HEK293 (cell line): ENCODE measurements around the gene MYL6B.

Experiments used
- CTCF ChIA-PET: fragments of 350-600 bp; formaldehyde crosslinking; extraction: SDS; loops from one replicate; lab custom pipeline; 2021; ENCODE audit warnings: antibody characterized with exemption; lab: Yijun Ruan, JAX
- POLR2A ChIA-PET: fragments of 300-600 bp; formaldehyde crosslinking; extraction: SDS; loops from one replicate; lab custom pipeline; 2020; ENCODE audit warnings: antibody characterized with exemption, inconsistent platforms; lab: Yijun Ruan, JAX
- H3K27ac ChIP-seq: fragments of 200-500 bp; sonication (Bioruptor generic); 2 replicates; pipeline ENCODE4 v1.5.1; 2014; ENCODE audit warnings: low read depth, low read length, control low read depth, inconsistent platforms; ENCODE audit errors: extremely low read depth
- H3K36me3 ChIP-seq, 2 experiments: fragments of 200-500 bp in 1 of 2; sonication (Bioruptor generic) in 1 of 2; 1 replicate in 1 of 2; 2 replicates in 1 of 2; pipeline ENCODE4 v1.5.1; 2014 to 2017; ENCODE audit warnings: inconsistent platforms in 2 of 2, low read length in 2 of 2; ENCODE audit not compliant: control insufficient read depth in 2 of 2, insufficient read depth in 1 of 2
- H3K4me1 ChIP-seq: fragments of 200-500 bp; sonication (Bioruptor generic); 2 replicates; pipeline ENCODE4 v1.5.1; 2014; ENCODE audit warnings: mild to moderate bottlenecking, low read length, inconsistent platforms; ENCODE audit not compliant: control insufficient read depth, insufficient read depth
- H3K4me3 ChIP-seq: 2 replicates; pipeline ENCODE4 v1.5.1; 2011; ENCODE audit warnings: low read depth, mild to moderate bottlenecking, control low read depth, low read length, moderate library complexity
- H3K9me3 ChIP-seq: fragments of 200-500 bp; sonication (Bioruptor generic); 2 replicates; pipeline ENCODE4 v1.5.1; 2014; ENCODE audit warnings: low read depth, low read length, inconsistent platforms; ENCODE audit not compliant: control insufficient read depth, insufficient read depth
- KLF9 ChIP-seq: fragments of 450-650 bp; formaldehyde crosslinking; IDR thresholded peaks from 2 replicates; pipeline ENCODE4 v1.5.1; 2016; ENCODE audit warnings: missing biosample characterization, missing genetic modification characterization, low read depth
- MYNN ChIP-seq: fragments of 450-650 bp; formaldehyde crosslinking; IDR thresholded peaks from 2 replicates; pipeline ENCODE4 v1.5.1; 2016; ENCODE audit warnings: missing biosample characterization, missing genetic modification characterization, borderline replicate concordance
- ZBTB21 ChIP-seq: fragments of 450-650 bp; formaldehyde crosslinking; IDR thresholded peaks from 2 replicates; pipeline ENCODE4 v1.5.1; 2017; ENCODE audit warnings: missing biosample characterization, missing genetic modification characterization
- ZNF155 ChIP-seq: fragments of 450-650 bp; formaldehyde crosslinking; IDR thresholded peaks from 2 replicates; pipeline ENCODE4 v1.5.1; 2016; ENCODE audit warnings: missing biosample characterization, missing genetic modification characterization
- ZNF16 ChIP-seq: fragments of 450-650 bp; formaldehyde crosslinking; IDR thresholded peaks from 2 replicates; pipeline ENCODE4 v1.5.1; 2016; ENCODE audit warnings: low read depth, missing biosample characterization, missing genetic modification characterization
- ZNF211 ChIP-seq: fragments of 450-650 bp; formaldehyde crosslinking; IDR thresholded peaks from 2 replicates; pipeline ENCODE4 v1.5.1; 2016; ENCODE audit warnings: low read depth, missing biosample characterization, missing genetic modification characterization
- ZNF24 ChIP-seq: fragments of 450-650 bp; formaldehyde crosslinking; IDR thresholded peaks from 2 replicates; pipeline ENCODE4 v1.5.1; 2016; ENCODE audit warnings: missing biosample characterization, missing genetic modification characterization
- ZNF366 ChIP-seq: fragments of 450-650 bp; formaldehyde crosslinking; conservative IDR thresholded peaks from 2 replicates; pipeline ENCODE4 v1.5.1; 2016; ENCODE audit warnings: missing biosample characterization, missing genetic modification characterization
- ZNF560 ChIP-seq: fragments of 450-650 bp; formaldehyde crosslinking; IDR thresholded peaks from 2 replicates; pipeline ENCODE4 v1.5.1; 2017; ENCODE audit warnings: missing biosample characterization, missing genetic modification characterization, borderline replicate concordance
- ZNF585B ChIP-seq: fragments of 450-650 bp; formaldehyde crosslinking; IDR thresholded peaks from 2 replicates; pipeline ENCODE4 v1.5.1; 2016; ENCODE audit warnings: missing biosample characterization, missing genetic modification characterization
- TF ChIP-seq, protein P1 (sequence below): fragments of 450-650 bp; formaldehyde crosslinking; IDR thresholded peaks from 2 replicates; pipeline ENCODE4 v1.5.1; 2017; ENCODE audit warnings: missing biosample characterization, missing genetic modification characterization
- TF ChIP-seq, protein P2 (sequence below): fragments of 450-650 bp; formaldehyde crosslinking; IDR thresholded peaks from 2 replicates; pipeline ENCODE4 v1.5.0; 2017; ENCODE audit warnings: missing biosample characterization, missing genetic modification characterization, borderline replicate concordance
- TF ChIP-seq, protein P3 (sequence below): fragments of 450-650 bp; formaldehyde crosslinking; IDR thresholded peaks from 2 replicates; pipeline ENCODE4 v1.5.1; 2016; ENCODE audit warnings: missing biosample characterization, missing genetic modification characterization

MYL6B gene

DNA sequence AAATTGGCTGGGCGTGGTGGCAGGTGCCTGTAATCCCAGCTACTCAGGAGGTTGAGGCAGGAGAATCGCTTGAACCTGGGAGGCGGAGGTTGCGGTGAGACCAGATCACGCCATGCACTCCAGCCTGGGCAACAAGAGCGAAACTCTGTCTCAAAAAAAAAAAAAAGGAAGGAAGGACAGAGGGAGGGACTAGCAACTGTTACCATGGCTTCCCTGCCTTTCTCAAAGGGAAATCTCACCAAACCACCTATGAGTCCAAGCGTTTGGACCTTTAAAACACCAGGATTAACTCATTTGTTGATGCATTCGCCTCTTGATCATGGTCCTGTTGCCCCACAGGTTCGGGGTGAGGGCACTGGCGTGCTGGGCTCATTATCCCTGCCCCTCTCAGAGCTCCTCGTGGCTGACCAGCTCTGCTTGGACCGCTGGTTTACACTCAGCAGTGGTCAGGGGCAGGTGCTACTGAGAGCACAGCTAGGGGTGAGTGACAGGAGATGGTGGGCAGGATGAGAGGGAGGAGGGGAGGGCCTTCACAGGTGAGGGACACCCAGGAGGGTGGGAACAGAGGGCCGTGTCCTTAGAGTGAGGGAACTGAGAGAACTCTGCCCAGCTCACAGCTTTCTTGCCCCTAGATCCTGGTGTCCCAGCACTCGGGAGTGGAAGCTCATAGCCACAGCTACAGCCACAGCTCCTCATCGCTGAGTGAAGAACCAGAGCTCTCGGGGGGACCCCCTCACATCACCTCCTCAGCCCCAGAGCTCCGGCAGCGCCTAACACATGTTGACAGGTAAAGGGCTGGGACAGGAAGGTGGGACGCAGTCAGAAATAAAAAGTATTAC lies 10.2 kb upstream of the MYL6B start:
- Histone ChIP-seq H3K9me3 (no peaks in the 10 kb centered on the region), H3K36me3 (peaks cover 18 to 80% of the 10 kb centered on the region in 2 experiments; a peak in 2 of 3 replicates), H3K4me1 (peaks cover 6% of the 10 kb centered on the region; the same call in 1 of the 2 replicates), H3K4me3 (no peak overlapping the region), H3K27ac (no peak overlapping the region)
- CTCF ChIA-PET = interaction anchor here (0.7 to 1.4 kb wide), 2 partner anchors 24 to 1556 kb away, joined by 4 read pairs; partner anchors contain the start of gene ZC3H10
- POLR2A ChIA-PET = interaction anchor here (0.9 to 2.5 kb wide), 4 partner anchors 9 to 96 kb away, joined by 3 to 10 read pairs (median 6); partner anchors contain the start of genes ESYT1 and SMARCC2
- no peak for TF ChIP-seq MYNN (tag by site-specific recombination)
- TF ChIP-seq, protein P1, sequence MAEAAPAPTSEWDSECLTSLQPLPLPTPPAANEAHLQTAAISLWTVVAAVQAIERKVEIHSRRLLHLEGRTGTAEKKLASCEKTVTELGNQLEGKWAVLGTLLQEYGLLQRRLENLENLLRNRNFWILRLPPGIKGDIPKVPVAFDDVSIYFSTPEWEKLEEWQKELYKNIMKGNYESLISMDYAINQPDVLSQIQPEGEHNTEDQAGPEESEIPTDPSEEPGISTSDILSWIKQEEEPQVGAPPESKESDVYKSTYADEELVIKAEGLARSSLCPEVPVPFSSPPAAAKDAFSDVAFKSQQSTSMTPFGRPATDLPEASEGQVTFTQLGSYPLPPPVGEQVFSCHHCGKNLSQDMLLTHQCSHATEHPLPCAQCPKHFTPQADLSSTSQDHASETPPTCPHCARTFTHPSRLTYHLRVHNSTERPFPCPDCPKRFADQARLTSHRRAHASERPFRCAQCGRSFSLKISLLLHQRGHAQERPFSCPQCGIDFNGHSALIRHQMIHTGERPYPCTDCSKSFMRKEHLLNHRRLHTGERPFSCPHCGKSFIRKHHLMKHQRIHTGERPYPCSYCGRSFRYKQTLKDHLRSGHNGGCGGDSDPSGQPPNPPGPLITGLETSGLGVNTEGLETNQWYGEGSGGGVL = no peak
- no peak for TF ChIP-seq ZNF16 (tag by site-specific recombination)
- no peak for TF ChIP-seq ZNF211 (tag by site-specific recombination)
- no peak for TF ChIP-seq ZNF585B (tag by site-specific recombination)
- TF ChIP-seq ZNF560 (tag by site-specific recombination) = no peak
- TF ChIP-seq, protein P2, sequence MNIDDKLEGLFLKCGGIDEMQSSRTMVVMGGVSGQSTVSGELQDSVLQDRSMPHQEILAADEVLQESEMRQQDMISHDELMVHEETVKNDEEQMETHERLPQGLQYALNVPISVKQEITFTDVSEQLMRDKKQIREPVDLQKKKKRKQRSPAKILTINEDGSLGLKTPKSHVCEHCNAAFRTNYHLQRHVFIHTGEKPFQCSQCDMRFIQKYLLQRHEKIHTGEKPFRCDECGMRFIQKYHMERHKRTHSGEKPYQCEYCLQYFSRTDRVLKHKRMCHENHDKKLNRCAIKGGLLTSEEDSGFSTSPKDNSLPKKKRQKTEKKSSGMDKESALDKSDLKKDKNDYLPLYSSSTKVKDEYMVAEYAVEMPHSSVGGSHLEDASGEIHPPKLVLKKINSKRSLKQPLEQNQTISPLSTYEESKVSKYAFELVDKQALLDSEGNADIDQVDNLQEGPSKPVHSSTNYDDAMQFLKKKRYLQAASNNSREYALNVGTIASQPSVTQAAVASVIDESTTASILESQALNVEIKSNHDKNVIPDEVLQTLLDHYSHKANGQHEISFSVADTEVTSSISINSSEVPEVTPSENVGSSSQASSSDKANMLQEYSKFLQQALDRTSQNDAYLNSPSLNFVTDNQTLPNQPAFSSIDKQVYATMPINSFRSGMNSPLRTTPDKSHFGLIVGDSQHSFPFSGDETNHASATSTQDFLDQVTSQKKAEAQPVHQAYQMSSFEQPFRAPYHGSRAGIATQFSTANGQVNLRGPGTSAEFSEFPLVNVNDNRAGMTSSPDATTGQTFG (tag by site-specific recombination) = no peak
- TF ChIP-seq ZNF155 (tag by site-specific recombination) = no peak
- TF ChIP-seq ZNF366 (tag by site-specific recombination) = no peak

DNA sequence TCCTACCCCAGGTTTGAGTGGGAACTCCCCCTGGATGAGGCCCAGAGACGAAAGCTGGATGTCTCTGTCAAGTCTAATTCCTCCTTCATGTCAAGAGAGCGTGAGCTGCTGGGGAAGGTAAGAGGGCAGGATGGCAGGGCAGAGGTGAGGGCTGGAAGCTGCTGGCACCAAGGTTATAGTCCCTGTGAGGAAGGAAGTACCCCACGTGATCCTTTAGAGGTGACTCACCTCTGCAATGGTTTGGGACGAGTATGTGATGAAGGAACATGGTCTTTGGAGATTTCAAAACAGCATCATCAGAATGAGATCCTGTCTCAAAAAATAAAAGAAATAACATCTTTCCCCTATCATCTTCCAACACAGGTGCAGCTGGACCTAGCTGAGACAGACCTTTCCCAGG lies 9.2 kb upstream of the MYL6B start:
- TF ChIP-seq, protein P3, sequence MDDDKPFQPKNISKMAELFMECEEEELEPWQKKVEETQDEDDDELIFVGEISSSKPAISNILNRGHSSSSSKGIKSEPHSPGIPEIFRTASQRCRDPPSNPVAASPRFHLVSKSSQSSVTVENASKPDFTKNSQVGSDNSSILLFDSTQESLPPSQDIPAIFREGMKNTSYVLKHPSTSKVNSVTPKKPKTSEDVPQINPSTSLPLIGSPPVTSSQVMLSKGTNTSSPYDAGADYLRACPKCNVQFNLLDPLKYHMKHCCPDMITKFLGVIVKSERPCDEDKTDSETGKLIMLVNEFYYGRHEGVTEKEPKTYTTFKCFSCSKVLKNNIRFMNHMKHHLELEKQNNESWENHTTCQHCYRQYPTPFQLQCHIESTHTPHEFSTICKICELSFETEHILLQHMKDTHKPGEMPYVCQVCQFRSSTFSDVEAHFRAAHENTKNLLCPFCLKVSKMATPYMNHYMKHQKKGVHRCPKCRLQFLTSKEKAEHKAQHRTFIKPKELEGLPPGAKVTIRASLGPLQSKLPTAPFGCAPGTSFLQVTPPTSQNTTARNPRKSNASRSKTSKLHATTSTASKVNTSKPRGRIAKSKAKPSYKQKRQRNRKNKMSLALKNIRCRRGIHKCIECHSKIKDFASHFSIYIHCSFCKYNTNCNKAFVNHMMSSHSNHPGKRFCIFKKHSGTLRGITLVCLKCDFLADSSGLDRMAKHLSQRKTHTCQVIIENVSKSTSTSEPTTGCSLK = no peak
- TF ChIP-seq KLF9 (tag by site-specific recombination) = no peak
- no peak for TF ChIP-seq ZNF24 (tag by site-specific recombination)
- TF ChIP-seq ZBTB21 (tag by site-specific recombination) = no peak
- H3K27ac ChIP-seq = no peak overlapping the region
- CTCF ChIA-PET = interaction anchor here (0.6 to 0.9 kb wide), 2 partner anchors 15 to 38 kb away, joined by 3 read pairs; partner anchors contain the start of gene ESYT1
- peaks cover 6% of the 10 kb centered on the region; the same call in 1 of the 2 replicates for H3K4me1 ChIP-seq
- H3K4me3 ChIP-seq = no peak overlapping the region
- peaks cover 18 to 69% of the 10 kb centered on the region in 2 experiments; a peak in 2 of 3 replicates for H3K36me3 ChIP-seq
- H3K9me3 ChIP-seq = no peaks in the 10 kb centered on the region
- POLR2A ChIA-PET = interaction anchor here (0.6 to 2.5 kb wide), 3 partner anchors 15 to 391 kb away, joined by 4 to 10 read pairs (median 7); partner anchors contain the start of gene ESYT1
